ENCODE measurements around the gene PPP3CA.

The PPP3CA gene

DNA sequence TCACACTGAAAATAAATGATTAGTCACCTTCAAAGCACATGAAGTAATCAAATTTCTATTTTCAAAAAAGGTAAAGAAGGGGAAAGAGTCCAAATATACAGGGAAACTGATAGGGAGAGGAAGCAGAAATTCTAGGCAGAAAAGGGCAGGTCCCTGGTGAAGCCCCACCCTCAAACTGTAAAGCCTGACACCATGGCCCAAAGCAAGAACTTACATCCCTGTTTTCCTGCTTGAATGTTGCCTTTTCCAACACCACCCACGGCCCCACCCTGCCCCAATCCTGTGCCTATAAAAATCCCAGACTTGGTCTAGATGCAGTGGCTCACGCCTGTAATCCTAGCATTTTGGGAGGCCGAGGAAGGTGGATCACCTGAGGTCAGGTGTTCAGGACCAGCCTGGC, 361.8 kb downstream of the PPP3CA start:
- DNase-seq = no peak

DNA sequence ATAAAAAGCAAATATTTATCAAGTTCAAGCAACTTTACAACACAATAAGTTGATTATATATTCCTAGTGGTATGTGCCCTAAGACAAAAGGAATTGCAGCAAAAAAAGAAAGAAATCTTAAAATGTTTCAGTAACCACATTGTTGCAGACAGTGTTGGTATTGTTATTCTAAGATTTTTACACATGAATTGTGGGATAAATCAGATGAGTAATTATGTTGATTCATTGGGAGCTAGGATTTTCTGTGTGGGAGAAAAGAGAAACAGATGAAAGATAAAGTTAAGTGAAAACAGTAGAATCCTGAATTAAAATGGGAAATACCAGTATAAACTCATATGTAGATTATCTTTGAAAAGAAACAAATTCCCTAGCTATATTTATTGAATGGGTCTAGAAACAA, 362.4 kb downstream of the PPP3CA start:
- DNase-seq = no peak

DNA sequence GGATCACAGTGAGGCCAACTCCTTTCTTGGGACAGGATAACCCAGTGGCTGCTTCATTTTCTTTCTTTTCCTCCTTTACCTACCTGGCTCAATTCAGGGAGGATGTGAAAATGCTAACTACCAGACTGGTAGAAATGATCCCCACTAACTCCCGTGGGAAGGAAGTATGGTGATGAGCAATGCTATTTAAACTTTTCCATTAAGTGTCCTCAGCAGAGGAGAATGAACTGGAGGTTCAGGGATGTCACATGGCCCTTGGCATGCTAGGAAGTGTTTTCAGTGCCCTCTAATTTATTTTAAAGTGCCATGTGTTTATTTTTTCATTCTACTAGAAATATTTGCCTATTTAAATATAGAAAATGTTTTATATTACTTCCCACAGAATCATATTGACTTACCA, 363.9 kb downstream of the PPP3CA start:
- DNase-seq = no peak

DNA sequence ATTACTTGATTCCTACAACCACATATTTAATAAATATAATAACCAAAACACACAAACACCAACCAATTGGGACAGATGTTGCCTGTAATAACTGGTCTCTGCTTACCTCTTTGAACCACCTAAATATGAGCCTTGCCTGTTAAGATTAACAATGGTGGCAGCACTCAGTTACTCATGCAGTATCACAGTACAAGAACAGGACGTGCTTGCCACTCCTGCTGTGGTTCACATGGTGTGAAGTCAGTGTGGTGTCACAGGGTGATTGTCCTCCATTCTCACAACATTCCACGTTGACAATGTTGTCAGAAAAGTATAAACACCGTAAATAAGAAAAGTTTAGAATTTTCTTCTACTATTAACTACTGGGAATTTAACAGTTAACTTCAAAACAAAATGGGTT, 365.0 kb downstream of the PPP3CA start:
- no peak for DNase-seq

DNA sequence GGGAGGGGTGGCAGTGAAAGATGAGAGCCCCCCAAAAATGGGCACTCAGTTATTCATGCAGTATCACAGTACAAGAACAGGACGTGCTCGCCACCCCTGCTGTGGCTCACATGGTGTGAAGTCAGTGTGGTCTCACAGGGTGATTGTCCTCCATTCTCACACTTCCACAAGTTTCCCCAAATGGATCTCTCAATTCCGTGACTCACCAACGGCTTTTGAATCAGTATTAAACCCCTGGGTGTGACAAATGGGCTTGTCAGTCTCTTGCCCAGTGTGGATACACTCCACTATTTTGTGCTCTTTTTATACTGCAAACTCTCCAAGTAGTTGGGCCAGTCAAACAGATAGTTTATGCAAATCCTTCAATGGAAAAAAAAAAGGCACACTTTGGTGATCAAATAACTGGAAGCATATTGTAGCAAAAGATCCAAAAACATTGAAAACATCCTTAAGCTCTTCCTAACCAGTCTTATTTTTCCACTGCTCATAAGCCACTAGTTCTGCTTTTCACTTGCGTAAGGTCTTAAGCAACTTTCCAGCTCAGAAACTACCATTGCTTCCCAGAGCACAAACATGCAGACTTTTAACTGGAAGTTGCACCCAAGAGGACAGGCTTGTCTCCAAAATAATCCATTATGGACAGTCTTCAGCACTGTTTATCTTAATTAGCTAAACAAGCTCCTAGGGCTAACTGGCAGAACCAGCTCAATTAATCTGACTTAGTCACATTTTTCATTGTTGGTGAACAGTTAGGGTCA, 365.7 kb downstream of the PPP3CA start:
- DNase-seq = no peak

DNA sequence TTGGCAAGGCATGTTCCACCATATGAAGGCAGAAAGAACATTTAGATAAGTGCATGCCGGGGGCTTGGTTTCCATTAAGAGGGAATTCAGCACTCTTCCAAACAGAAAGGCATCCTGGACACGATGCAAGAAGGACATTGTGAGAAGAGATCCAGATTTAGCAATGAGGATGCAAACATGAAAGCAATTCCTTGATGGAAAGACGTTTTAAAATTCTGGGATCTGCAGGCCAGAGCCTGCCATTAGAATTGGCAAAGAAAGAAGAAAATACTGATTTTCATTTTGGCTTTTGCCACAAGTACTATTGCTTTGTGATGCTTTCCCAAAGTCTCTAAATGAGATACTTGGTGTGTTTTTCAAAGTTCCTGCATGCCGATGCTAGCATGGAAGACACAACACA, 367.6 kb downstream of the PPP3CA start:
- DNase-seq = no peak

DNA sequence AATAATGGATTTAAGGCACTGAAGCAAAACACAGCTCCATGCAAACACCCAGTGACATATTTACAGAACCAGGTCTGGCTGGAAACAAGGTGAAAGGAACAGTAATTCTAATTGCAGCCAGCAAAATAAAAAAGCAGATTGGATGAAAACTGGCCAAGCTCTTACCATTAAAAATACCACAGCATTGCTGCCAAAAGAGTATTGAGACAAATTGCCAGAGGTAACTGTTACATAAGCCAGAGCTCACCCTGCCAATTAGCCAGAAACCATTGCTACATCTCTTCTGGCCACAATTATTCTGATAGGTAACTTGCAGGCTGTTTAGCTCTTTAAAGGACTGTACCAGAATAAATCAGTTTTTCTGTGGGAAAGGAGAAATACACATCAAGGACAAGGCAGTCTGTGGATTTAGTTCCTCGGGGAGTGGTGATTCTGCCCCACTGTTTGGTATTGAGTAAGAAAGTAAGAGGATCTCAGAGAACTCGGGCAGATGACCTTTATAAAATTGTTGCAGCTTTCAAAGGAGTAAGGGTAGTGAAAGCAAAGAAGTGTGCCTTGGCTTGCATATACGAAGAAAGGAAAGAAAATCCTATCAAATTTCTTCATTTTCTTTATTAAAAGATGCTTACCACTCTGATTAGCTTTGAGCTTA, 369.5 kb downstream of the PPP3CA start:
- DNase-seq = no peak

DNA sequence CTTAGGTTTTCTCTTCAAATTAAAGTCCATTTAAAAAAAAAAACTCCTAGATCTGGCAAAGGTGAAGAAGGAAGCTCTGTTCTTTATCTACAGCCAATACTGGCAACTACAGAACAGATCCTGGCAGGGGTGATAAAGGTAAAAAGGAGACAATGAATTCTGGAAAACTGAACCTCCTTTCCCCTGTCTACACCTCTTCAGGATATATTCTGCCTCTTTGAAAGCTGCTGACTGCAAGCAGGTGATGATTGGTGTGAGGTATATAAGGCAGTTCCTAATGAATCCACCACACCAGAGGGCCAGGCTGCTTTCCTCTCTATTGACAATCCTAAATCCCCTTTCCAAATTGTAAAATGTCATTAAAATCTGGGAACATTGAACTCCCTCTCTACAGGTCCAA, 370.1 kb downstream of the PPP3CA start:
- DNase-seq = no peak

All from central memory CD4-positive, alpha-beta T cell (primary cell).